A673 (cell line): ENCODE measurements around the gene SRP68. TPM values are rescaled to one million over a fixed set of nuclear protein-coding genes. Genes with fewer than 3 reads are reported as not detected.

Experiments used
- BruUV-seq: library from RNA; stranded (reverse); fragments of 400-500 nt; replicated peaks from 2 replicates; lab custom pipeline; 2021; lab: Mats Ljungman, UMichigan
- CTCF ChIA-PET: fragments of 300-600 bp; sonication (Branson Sonifier 250); formaldehyde crosslinking; loops from one replicate; lab custom pipeline; 2022; ENCODE audit warnings: antibody characterized with exemption; lab: Charles Lee
- POLR2A ChIA-PET: fragments of 300-600 bp; sonication (Branson Sonifier 250); formaldehyde crosslinking; loops from one replicate; lab custom pipeline; 2022; ENCODE audit warnings: antibody characterized with exemption; ENCODE audit not compliant: low non-redundant PET; lab: Charles Lee
- DNase-seq: peaks from one replicate; pipeline ENCODE4 v3.0.0-alpha.2; 2015; ENCODE audit warnings: low spot score
- H3K27ac ChIP-seq: fragments of 200-600 bp; sonication (generic); 2 replicates; pipeline ENCODE4 v1.5.1; 2016; ENCODE audit warnings: mixed run types, low read depth, mild to moderate bottlenecking, mixed read lengths, antibody characterized with exemption, low read length; ENCODE audit not compliant: poor library complexity, severe bottlenecking
- H3K27me3 ChIP-seq: fragments of 200-600 bp; sonication (generic); replicated peaks from 2 replicates; pipeline ENCODE4 v1.6.1; 2017; ENCODE audit warnings: mixed run types, low read depth, mild to moderate bottlenecking, mixed read lengths, antibody characterized with exemption, low read length; ENCODE audit not compliant: insufficient read depth, poor library complexity
- H3K36me3 ChIP-seq: fragments of 200-600 bp; sonication (generic); 2 replicates; pipeline ENCODE4 v1.6.1; 2016; ENCODE audit warnings: mixed run types, mild to moderate bottlenecking, mixed read lengths, antibody characterized with exemption, low read length; ENCODE audit not compliant: insufficient read depth, poor library complexity, severe bottlenecking
- H3K4me1 ChIP-seq: fragments of 200-600 bp; sonication (generic); 2 replicates; pipeline ENCODE4 v1.6.1; 2017; ENCODE audit warnings: mixed run types, mild to moderate bottlenecking, mixed read lengths, antibody characterized with exemption, low read length; ENCODE audit not compliant: insufficient read depth, poor library complexity, severe bottlenecking
- H3K4me3 ChIP-seq: fragments of 200-600 bp; sonication (generic); 2 replicates; pipeline ENCODE4 v1.5.1; 2016; ENCODE audit warnings: low read depth, mixed run types, mild to moderate bottlenecking, mixed read lengths, low read length; ENCODE audit not compliant: poor library complexity, severe bottlenecking
- H3K9me3 ChIP-seq: fragments of 200-600 bp; sonication (generic); 2 replicates; pipeline ENCODE4 v1.6.1; 2016; ENCODE audit warnings: mixed run types, low read depth, mild to moderate bottlenecking, mixed read lengths, antibody characterized with exemption, low read length; ENCODE audit not compliant: poor library complexity, severe bottlenecking
- CTCF ChIP-seq: fragments of 300-800, 200-600 bp; sonication (generic); conservative IDR thresholded peaks from 2 replicates; pipeline ENCODE4 v1.5.1; 2017; ENCODE audit warnings: low read depth, mild to moderate bottlenecking, antibody characterized with exemption, low read length, moderate library complexity, mixed read lengths
- EZH2 ChIP-seq: fragments of 200-600 bp; sonication (generic); IDR thresholded peaks from 2 replicates; pipeline ENCODE4 v1.6.1; 2017; ENCODE audit warnings: borderline replicate concordance, low read depth, mild to moderate bottlenecking, mixed read lengths, antibody characterized with exemption, low read length; ENCODE audit not compliant: poor library complexity, severe bottlenecking
- intact Hi-C: fragments of 100-400 bp; cut with micrococcal nuclease; formaldehyde crosslinking; loops from one replicate; pipeline ENCODE4 v1.10.0; 2022; ENCODE audit not compliant: unreplicated experiment
- total RNA-seq: library from RNA; stranded (reverse); gene quantifications from 2 replicates; pipeline ENCODE4 v1.2.3, GENCODE V29; 2021

The SRP68 gene
- total RNA-seq, 1 experiment from 2014 or later = 96.4 TPM

DNA sequence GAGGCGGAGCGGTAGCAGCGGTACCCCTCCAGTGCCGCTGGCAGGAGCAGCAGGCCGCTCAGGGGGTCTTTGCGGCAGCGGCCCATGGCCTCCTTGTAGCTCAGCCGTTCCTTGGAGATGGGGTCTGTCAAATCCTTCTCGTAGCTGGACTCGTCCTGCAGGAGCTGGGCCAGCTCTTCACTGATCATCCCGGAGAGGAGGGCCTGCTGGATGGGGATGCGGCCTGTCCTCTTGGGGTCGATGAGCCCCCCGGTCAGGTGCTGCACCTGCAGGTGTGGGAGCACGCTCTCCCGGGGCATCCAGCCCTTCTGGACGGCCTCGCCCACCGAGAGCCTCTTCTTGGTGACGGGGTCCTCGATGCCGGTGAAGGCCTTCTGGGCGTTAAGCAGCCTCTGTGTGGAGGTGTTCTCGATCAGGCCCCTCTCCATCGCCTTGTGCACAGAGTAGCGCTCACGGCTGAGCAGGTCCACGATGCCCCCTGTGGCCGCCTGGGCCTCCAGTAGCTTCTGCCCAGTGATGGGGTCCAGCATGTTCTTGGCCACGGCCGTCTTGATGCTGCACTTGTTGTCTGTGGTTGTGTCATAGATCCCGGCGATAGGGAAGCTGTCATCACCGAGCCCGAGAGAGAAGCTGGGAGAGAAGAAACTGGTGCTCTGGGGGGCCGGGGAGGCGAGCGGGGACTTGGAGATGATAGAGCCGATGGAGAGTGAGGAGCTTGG, 65.0 kb downstream of the SRP68 start:
- Histone ChIP-seq H3K4me1 (no peaks in the 10 kb centered on the region), H3K4me3 (no peak overlapping the region), H3K27ac (no peak overlapping the region), H3K9me3 (no peaks in the 10 kb centered on the region), H3K36me3 (peaks cover 7% of the 10 kb centered on the region), H3K27me3 (no peaks in the 10 kb centered on the region)
- no peak for DNase-seq
- TF ChIP-seq EZH2 (no peak), CTCF (no peak)
- intact Hi-C loops = no loop called here
- ChIA-PET POLR2A (no interaction called here), CTCF (no interaction called here)
- no TSS peak for BruUV-seq

DNA sequence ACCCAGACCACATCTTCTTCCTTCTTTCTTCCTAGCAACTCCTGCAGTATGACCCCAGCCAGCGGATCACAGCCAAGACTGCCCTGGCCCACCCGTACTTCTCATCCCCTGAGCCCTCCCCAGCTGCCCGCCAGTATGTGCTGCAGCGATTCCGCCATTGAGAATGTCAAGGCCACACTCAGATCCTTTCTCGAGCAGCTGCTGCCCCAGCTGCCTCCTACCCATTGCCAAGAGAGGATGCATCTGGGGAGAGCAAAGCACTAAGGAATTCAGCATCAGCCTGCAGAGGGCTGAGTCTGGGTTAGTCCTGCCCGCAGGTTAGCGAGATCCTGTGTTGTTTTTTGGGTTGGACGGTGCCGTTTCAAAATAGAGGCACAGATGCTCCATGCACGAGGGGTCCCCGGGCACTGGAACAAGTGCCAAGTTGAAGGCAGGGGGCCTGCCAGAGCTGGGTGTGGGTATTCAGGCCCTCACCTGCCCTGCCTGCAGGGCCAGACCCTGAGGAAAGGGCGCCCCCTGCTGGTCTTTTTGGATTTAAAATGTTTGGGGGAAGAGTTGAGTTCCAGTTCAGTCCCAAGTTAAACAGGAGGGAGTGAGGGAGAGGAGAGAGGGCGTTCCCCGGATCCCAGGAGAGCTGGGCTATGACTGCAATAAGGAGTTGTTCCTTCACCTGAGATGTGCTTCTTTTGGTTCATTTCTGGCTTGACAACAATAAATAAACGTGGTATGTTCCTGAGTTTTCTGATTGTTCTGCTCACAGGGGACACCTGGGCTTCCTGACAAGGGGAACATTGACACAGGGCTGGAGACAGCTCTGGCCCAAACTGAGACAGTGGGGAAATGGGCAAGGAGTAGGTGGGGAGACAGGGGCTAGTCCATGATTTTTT, 66.8 kb downstream of the SRP68 start:
- CTCF ChIA-PET = interaction anchor here (0.6 to 1.2 kb wide), 6 partner anchors 8 to 117 kb away, joined by 3 to 13 read pairs (median 6); no protein-coding TSS in a partner anchor
- BruUV-seq = no TSS peak
- POLR2A ChIA-PET = no interaction called here
- Histone ChIP-seq H3K4me3 (no peak overlapping the region), H3K4me1 (no peaks in the 10 kb centered on the region), H3K27me3 (no peaks in the 10 kb centered on the region), H3K27ac (no peak overlapping the region), H3K36me3 (peaks cover 7% of the 10 kb centered on the region), H3K9me3 (no peaks in the 10 kb centered on the region)
- peak; percentile 79 for DNase-seq
- intact Hi-C loops = loop anchor here (1.0 kb wide), 1 partner anchor 100 kb away; no protein-coding TSS in a partner anchor
- peak; percentile 82 for TF ChIP-seq CTCF
- no peak for TF ChIP-seq EZH2

GRCh38 chr17:76004750-76005262, 67.5 kb downstream of the SRP68 start:
- ChIA-PET CTCF (interaction anchor here (0.9 to 1.2 kb wide), 3 partner anchors 8 to 15 kb away, joined by 3 to 9 read pairs (median 4); no protein-coding TSS in a partner anchor), POLR2A (no interaction called here)
- intact Hi-C loops = loop anchor here (1.0 kb wide), 1 partner anchor 100 kb away; no protein-coding TSS in a partner anchor

More at GRCh38 chr17:76004750-76005262, 67.5 kb downstream of the SRP68 start:
- no peaks in the 10 kb centered on the region for H3K4me1 ChIP-seq
- no peaks in the 10 kb centered on the region for H3K9me3 ChIP-seq
- peaks cover 7% of the 10 kb centered on the region for H3K36me3 ChIP-seq
- BruUV-seq = no TSS peak
- H3K27ac ChIP-seq = no peak overlapping the region
- no peak for DNase-seq
- TF ChIP-seq CTCF = no peak
- no peak for TF ChIP-seq EZH2
- no peak overlapping the region for H3K4me3 ChIP-seq
- no peaks in the 10 kb centered on the region for H3K27me3 ChIP-seq
